ENCODE data around the gene ACSL4. TPM values are rescaled to one million over a fixed set of nuclear protein-coding genes. Genes with fewer than 3 reads are reported as not detected.
"Not testable (repeated sequence)": the region's sequence is repeated elsewhere in the genome, so short reads cannot be mapped to it uniquely, and the experiment has no call there.

The ACSL4 gene
- 56.4 and 62.2 TPM in 2 replicates for total RNA-seq

DNA sequence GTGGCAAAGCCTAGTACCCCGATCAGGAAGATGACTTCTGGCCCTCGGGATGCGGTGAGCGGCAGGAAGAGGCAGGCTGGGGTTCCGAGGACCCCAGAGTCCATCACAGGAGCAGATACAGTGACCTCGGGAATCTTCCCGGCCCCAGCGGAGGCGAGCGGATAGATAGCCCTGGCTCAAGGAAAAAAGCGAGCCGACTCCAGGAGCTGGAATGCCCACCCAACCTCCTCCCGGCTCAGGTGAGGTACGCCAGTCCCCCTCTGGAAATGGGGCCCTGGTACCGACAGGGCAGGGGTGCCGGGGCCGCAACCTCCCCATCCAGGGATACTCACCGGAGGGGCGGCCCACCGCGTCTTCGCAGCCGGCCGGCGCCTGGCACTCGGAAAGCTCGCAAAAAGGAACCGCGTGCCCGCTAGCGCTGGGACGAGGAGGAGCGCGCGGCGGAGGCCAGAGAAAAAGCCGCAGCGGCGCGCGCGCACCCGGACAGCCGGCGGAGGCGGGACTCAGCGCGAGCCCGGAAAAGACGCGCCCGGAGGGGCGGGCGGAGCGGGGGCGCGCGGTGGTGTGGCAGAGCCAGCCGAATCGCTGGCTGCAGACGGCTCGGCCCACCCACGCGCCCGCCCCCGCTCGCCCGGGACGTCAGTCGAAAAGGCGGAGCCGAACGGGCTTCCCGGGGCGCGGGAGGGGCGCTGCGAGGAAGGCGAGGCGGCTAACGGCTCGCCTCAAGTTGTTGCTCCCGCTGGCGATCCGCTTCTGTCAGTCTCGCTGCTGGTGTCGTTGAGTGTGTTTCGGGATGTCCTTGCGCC is at the start of gene ACSL4:
Gene ACSL4 (minus strand): TSS at position 451 of the 806 bp plus-strand sequence. CDS start 49,894 bp downstream, outside the sequence.
- no peak for DNase-seq (ENCODE audit: extremely low read depth, low read depth, low spot score)

GRCh38 chrX:109777749-109778148 is 44.7 kb upstream of the ACSL4 start:
- DNase-seq (ENCODE audit: extremely low read depth, low read depth, low spot score): no peak

GRCh38 chrX:109776986-109777385 is 43.9 kb upstream of the ACSL4 start:
- DNase-seq (ENCODE audit: extremely low read depth, low read depth, low spot score): no peak

DNA sequence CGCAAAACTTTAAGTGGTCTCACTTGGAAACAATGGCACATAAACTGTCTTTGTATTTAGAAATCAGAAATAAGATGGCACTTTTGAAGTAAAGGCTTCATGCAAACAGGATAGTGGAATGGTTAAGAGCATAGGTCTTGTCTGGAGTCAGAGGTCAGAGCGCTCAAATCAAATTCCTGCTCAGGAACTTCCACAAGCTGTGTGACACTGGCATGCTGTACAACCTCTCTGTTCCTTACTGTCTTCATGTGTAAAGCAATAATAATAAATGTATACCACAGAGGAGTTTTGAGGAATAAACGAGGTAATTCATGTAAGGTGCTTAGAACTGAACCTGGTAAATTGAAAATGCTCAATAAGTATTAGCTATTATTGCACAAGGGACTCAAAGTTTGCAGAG is 43.4 kb upstream of the ACSL4 start:
- no peak for DNase-seq (ENCODE audit: extremely low read depth, low read depth, low spot score)

- no peak for DNase-seq (ENCODE audit: extremely low read depth, low read depth, low spot score)
Observed at GRCh38 chrX:109775386-109775785, 42.3 kb upstream of the ACSL4 start.

DNA sequence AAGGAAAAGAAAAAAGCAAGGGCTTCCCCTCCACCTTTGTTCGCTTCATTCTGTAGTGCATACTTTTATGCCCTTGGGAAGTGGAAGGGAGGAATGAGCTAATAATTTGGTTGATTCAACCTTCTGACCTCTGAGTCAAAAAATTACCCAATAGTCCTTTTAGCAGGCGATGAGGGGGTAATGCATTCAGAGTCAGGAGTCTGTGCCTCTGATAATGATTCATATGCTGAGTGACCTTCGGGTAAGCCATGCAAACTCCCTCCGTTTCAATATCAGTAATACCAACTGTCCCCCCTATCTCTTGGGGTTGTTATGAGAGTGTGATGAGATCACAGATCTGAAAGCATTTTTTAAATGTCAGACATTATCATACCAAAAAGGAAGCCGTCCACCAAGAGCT is 41.6 kb upstream of the ACSL4 start:
- DNase-seq (ENCODE audit: extremely low read depth, low read depth, low spot score): no peak

GRCh38 chrX:109774136-109774535 is 41.1 kb upstream of the ACSL4 start:
- DNase-seq (ENCODE audit: extremely low read depth, low read depth, low spot score): no peak

DNA sequence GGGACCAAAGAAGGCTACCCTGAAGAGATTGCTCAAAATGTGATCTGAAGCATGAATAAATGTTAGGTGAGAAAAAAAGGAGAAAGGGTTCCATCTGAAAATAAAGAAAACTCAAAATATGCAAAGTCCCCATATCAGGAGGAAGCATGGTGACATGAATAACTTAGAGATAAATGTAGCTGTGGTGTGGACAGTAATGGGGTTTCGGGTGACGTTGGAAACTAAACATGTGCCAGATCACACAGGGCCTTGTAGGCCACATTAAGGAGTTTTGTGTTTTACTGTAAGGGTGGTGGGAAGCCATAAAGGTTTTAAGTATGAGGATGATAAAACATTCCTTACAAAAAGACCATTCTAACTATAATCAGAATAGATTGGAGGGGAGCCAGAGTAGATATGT is 40.3 kb upstream of the ACSL4 start:
- DNase-seq (ENCODE audit: extremely low read depth, low read depth, low spot score): no peak

GRCh38 chrX:109770780-109771179 is 37.7 kb upstream of the ACSL4 start:
- no peak for DNase-seq (ENCODE audit: extremely low read depth, low read depth, low spot score)

DNA sequence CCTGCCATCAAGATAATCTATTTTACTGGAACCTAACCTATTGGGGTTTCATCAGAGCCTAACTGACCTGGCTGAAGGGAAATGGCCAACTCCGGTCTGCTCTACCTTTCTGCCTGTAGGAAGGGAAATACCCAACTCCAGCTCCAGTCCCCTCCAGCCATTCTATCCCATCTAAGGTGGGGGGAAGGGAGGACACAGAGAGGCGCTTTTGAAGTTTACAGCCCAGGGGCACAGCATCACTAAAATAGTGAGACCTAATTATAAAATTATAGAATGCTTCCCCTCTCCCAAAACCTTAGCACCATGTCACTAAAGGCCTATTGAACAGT is 27.8 kb upstream of the ACSL4 start:
- no peak for DNase-seq (ENCODE audit: extremely low read depth, low read depth, low spot score)

GRCh38 chrX:109760209-109760921 is 27.3 kb upstream of the ACSL4 start:
- no peak for DNase-seq (ENCODE audit: extremely low read depth, low read depth, low spot score)

- no peak for DNase-seq (ENCODE audit: extremely low read depth, low read depth, low spot score)
Observed at GRCh38 chrX:109753256-109753655, 20.2 kb upstream of the ACSL4 start.

DNA sequence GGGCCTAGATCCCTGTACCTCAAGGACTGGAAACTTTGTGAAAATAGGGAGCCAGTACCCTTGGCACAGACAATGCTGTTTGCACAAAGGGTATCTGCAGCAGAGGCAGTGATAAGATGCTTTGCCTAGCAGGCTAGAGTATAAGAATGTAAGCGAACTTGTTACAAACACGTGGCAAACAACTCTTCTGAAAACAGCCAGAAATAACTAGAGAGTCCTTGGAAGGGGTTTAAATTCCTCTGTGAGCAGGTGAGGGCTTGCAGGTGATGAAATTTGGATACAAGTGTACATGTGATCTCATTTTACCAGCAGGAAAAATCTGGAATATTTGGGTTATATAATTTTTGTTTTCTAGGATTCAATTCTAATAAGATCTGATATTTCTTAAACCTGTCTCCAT is 18.6 kb upstream of the ACSL4 start:
- DNase-seq (ENCODE audit: extremely low read depth, low read depth, low spot score): no peak

- no peak for DNase-seq (ENCODE audit: extremely low read depth, low read depth, low spot score)
Observed at GRCh38 chrX:109749207-109749606, 16.1 kb upstream of the ACSL4 start.

DNA sequence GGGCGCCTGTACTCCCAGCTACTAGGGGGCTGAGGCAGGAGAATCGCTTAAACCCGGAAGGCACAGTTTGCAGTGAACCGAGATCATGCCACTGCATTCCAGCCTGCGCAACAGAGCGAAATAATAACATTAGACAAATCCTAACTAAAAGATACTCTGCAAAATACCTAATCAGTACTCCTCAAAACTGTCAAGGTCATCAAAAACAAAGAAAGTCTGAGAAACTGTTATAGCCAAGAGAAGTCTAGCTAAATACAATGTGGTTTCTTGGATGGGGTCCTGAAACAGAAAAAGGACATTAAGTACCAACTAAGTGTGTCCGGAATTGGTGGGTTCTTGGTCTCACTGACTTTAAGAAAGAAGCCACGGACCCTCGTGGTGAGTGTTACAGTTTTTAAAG is 14.6 kb upstream of the ACSL4 start:
- no peak for DNase-seq (ENCODE audit: extremely low read depth, low read depth, low spot score)

GRCh38 chrX:109742722-109743121 is 9.7 kb upstream of the ACSL4 start:
- no peak for DNase-seq (ENCODE audit: extremely low read depth, low read depth, low spot score)

DNA sequence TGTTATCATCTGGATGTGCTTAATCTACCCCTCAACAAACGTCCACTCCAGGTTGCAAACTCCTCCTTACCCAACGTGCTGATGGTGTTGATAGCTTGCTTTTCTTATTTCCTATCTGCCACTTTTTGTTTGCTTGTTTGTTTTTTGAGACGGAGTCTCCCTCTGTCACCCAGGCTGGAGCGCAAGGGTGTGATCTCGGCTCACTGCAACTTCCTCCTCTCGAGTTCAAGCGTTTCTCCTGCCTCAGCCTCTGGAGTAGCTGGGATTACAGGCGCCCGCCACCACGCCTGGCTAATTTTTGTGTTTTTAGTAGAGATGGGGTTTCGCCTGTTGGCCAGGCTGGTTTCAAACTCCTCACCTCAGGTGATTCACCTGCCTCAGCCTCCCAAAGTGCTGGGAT is 7.8 kb upstream of the ACSL4 start:
- DNase-seq (ENCODE audit: extremely low read depth, low read depth, low spot score): not testable (repeated sequence)

- no peak for DNase-seq (ENCODE audit: extremely low read depth, low read depth, low spot score)
Observed at GRCh38 chrX:109740433-109740809, 7.4 kb upstream of the ACSL4 start.

GRCh38 chrX:109739625-109740432 is 6.8 kb upstream of the ACSL4 start:
- no peak for DNase-seq (ENCODE audit: extremely low read depth, low read depth, low spot score)

DNA sequence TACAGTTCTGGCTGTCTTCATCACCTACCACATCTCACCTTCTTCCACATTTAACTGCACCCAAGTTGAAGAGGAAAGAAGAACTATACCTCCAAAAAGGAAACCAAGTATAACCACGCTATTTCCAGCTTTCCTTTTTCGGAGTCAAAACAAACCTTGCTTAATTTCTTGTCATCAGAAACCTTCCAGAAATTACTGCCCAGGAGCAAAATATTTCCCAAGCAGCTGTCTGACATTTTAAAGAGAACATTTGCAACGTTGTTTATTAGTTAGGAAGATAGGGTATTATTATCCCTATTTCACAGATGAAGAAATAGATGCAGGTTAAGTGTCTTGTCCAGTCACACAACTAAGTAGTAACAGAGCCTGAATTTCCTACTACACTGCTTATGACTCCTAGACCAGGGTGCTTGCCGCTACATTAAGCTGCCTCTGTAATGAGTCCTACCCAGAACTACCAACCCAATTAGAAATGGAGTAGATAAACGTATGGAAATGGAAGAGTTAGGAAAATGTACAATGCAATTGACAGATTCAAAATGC is 2.2 kb upstream of the ACSL4 start:
- DNase-seq (ENCODE audit: extremely low read depth, low read depth, low spot score): no peak

- DNase-seq (ENCODE audit: extremely low read depth, low read depth, low spot score): no peak
Observed at GRCh38 chrX:109733613-109734083, 591 bp upstream of the ACSL4 start.
